K562 (cell line): Measurements from ENCODE around the gene HIPK2. TPM values are rescaled to one million over a fixed set of nuclear protein-coding genes. Genes with fewer than 3 reads are reported as not detected.

ENCODE experiments used
- ATAC-seq: fragments of 200-7000 bp; cut with Tn5 transposase; 3 replicates; pipeline ENCODE4 v1.9.1; 2020; ENCODE audit warnings: moderate library complexity
- BruUV-seq: library from RNA; stranded (reverse); fragments of 400-500 nt; replicated peaks from 2 replicates; lab custom pipeline; 2021; lab: Mats Ljungman, UMichigan
- CTCF ChIA-PET: fragments of 300-600 bp; formaldehyde crosslinking; extraction: SDS; loops from one replicate; lab custom pipeline; 2021; ENCODE audit warnings: low intra/inter-chr PET ratio; lab: Yijun Ruan, JAX
- POLR2A ChIA-PET: fragments of 300-600, 350-650 bp; sonication (Branson Sonifier 250); formaldehyde crosslinking; extraction: SDS; loops from one replicate; lab custom pipeline; 2021; ENCODE audit warnings: antibody characterized with exemption, inconsistent platforms; lab: Yijun Ruan, JAX
- DNase-seq, 4 experiments: peaks; one replicate each; pipeline versions ENCODE4 v3.0.0 to v3.0.0-alpha.2; 2011 to 2018; ENCODE audit warnings: low spot score in 3 of 4, mixed read lengths in 3 of 4; ENCODE audit errors: extremely low read depth in 1 of 4
- FAIRE-seq: peaks from 2 replicates; lab custom pipeline; 2011; peaks lifted over from hg19 to GRCh38; lab: Jason Lieb, UNC
- H2AFZ ChIP-seq: 2 replicates; pipeline ENCODE4 v1.6.0; 2011; ENCODE audit warnings: low read depth, low read length, control low read depth, inconsistent platforms
- H3K27ac ChIP-seq: fragments of 200-600 bp; 3 replicates; pipeline ENCODE4 v1.8.0; 2011; ENCODE audit warnings: low read depth, mild to moderate bottlenecking, control low read depth, inconsistent platforms, low read length, moderate library complexity, mixed read lengths; ENCODE audit errors: extremely low read depth
- H3K27me3 ChIP-seq, 2 experiments: fragments of 300-600 bp in 1 of 2; 2 replicates in 1 of 2; 3 replicates in 1 of 2; pipeline versions ENCODE4 v1.6.0 to v1.8.0; 2011; ENCODE audit warnings: inconsistent platforms in 2 of 2, low read length in 2 of 2, mild to moderate bottlenecking in 1 of 2, mixed read lengths in 1 of 2, moderate library complexity in 1 of 2; ENCODE audit not compliant: control insufficient read depth in 2 of 2, insufficient read depth in 2 of 2
- H3K36me3 ChIP-seq: fragments of 300-600 bp; 3 replicates; pipeline ENCODE4 v1.8.0; 2011; ENCODE audit warnings: mild to moderate bottlenecking, low read length, inconsistent platforms; ENCODE audit not compliant: control insufficient read depth, insufficient read depth
- H3K4me1 ChIP-seq, 2 experiments: fragments of 200-600 bp in 1 of 2; replicated peaks in 1 of 2; 2 replicates in 1 of 2; 3 replicates in 1 of 2; pipeline versions ENCODE4 v1.5.1 to v1.8.0; 2011; ENCODE audit warnings: inconsistent platforms in 2 of 2, low read length in 2 of 2, mild to moderate bottlenecking in 1 of 2, mixed read lengths in 1 of 2, moderate library complexity in 1 of 2; ENCODE audit not compliant: control insufficient read depth in 2 of 2, insufficient read depth in 2 of 2
- H3K4me2 ChIP-seq: 2 replicates; pipeline ENCODE4 v1.6.1; 2011; ENCODE audit warnings: low read length, control low read depth, inconsistent platforms, mixed read lengths; ENCODE audit not compliant: insufficient read depth
- H3K4me3 ChIP-seq: fragments of 200-600 bp; sonication (generic), shearing (Covaris generic); 2 replicates; pipeline ENCODE4 v1.5.1; 2016; ENCODE audit warnings: control low read depth, inconsistent platforms
- H3K79me2 ChIP-seq: fragments of 200-600 bp; 3 replicates; pipeline ENCODE4 v1.8.0; 2011; ENCODE audit warnings: low read length, inconsistent platforms; ENCODE audit not compliant: control insufficient read depth, insufficient read depth
- H3K9ac ChIP-seq, 2 experiments: 2 replicates each; pipeline versions ENCODE4 v1.6.0 to v1.6.1; 2011; ENCODE audit warnings: low read depth in 2 of 2, low read length in 2 of 2, control low read depth in 1 of 2, inconsistent platforms in 1 of 2, mild to moderate bottlenecking in 1 of 2, mixed read lengths in 1 of 2; ENCODE audit not compliant: insufficient read depth in 1 of 2
- H3K9me1 ChIP-seq: one replicate; pipeline ENCODE4 v1.6.0; 2011; ENCODE audit warnings: inconsistent platforms, mild to moderate bottlenecking, low read length, moderate library complexity; ENCODE audit not compliant: control insufficient read depth, insufficient read depth
- H3K9me3 ChIP-seq: replicated peaks from 2 replicates; pipeline ENCODE4 v1.5.1; 2011; ENCODE audit warnings: low read depth, low read length, inconsistent platforms; ENCODE audit not compliant: control insufficient read depth, insufficient read depth
- H4K20me1 ChIP-seq: replicated peaks from 2 replicates; pipeline ENCODE4 v1.6.1; 2011; ENCODE audit warnings: low read length, inconsistent platforms, mixed read lengths; ENCODE audit not compliant: control insufficient read depth, insufficient read depth
- AFF4 ChIP-seq: sonication (generic); formaldehyde crosslinking; IDR thresholded peaks from 2 replicates; pipeline ENCODE4 v1.8.0; 2023; ENCODE audit warnings: mild to moderate bottlenecking, missing genetic modification reagents
- DEAF1 ChIP-seq: fragments of 450-650 bp; formaldehyde crosslinking; IDR thresholded peaks from 2 replicates; pipeline ENCODE4 v1.4.0; 2020; ENCODE audit warnings: mild to moderate bottlenecking, moderate library complexity
- FOSL1 ChIP-seq: fragments of 200-800 bp; sonication (Bioruptor generic); conservative IDR thresholded peaks from 2 replicates; pipeline ENCODE4 v1.6.1; 2016; ENCODE audit warnings: missing genetic modification characterization, missing compliant biosample characterization
- HMBOX1 ChIP-seq: sonication (generic); IDR thresholded peaks from 2 replicates; pipeline ENCODE4 v1.6.1; 2016
- IRF1 ChIP-seq: sonication (generic); formaldehyde crosslinking; IDR thresholded peaks from 2 replicates; pipeline ENCODE4 v1.8.0; 2022; ENCODE audit warnings: missing genetic modification reagents, mild to moderate bottlenecking, borderline replicate concordance
- PHB ChIP-seq: fragments of 250-450 bp; sonication (Bioruptor Pico); IDR thresholded peaks from 2 replicates; pipeline ENCODE4 v1.5.0; 2021
- POLR2A ChIP-seq: fragments of 450-650 bp; conservative IDR thresholded peaks from 2 replicates; pipeline ENCODE4 v1.6.1; 2016
- RBM39 ChIP-seq: fragments of 200-400 bp; formaldehyde crosslinking; optimal IDR thresholded peaks from 2 replicates; pipeline ENCODE3; 2018; ENCODE audit warnings: low read depth, low read length
- TARDBP ChIP-seq: fragments of 450-650 bp; IDR thresholded peaks from 2 replicates; pipeline ENCODE4 v1.6.1; 2016
- TEAD1 ChIP-seq, 2 experiments: fragments of 450-650 bp in 1 of 2; sonication (generic) in 1 of 2; formaldehyde crosslinking; IDR thresholded peaks; 2 replicates each; pipeline versions ENCODE4 v1.4.0 to v1.8.0; 2020 to 2022; ENCODE audit warnings: mild to moderate bottlenecking in 2 of 2, missing genetic modification reagents in 1 of 2
- USF2 ChIP-seq: sonication (generic); formaldehyde crosslinking; IDR thresholded peaks from 2 replicates; pipeline ENCODE4 v1.5.0; 2020; ENCODE audit warnings: missing genetic modification reagents
- WGBS: fragments of 100-300 bp; shearing (Covaris generic); methylation state at CpG from one replicate; pipeline ENCODE4 v1.1.6; 2016; ENCODE audit warnings: low coverage, mixed read lengths; ENCODE audit not compliant: insufficient coverage; ENCODE audit errors: missing lambda C conversion rate; 5-methylcytosine and 5-hydroxymethylcytosine counted together
- in situ Hi-C: fragments of 300-500 bp; cut with MboI; formaldehyde crosslinking; loops from 4 replicates; pipeline ENCODE4 v1.15.0; 2018; ENCODE audit warnings: inconsistent platforms, mixed read lengths
- intact Hi-C: fragments of 100-400 bp; cut with micrococcal nuclease; formaldehyde crosslinking; loops from 2 replicates; pipeline ENCODE4 v1.14.2; 2022
- polyA plus RNA-seq, 8 experiments: library from polyadenylated mRNA; depleted of rRNA in 4 of 8; stranded (reverse) in 5 of 8; unstranded in 3 of 8; fragments of >200 nt; fragmentation: Nextera tagmentation in 2 of 8; fragmentation: Illumina TruSeq in 1 of 8; extraction: Ambion mirVana in 2 of 8; extraction: Trizol in 1 of 8; gene quantifications; 2 replicates each; pipeline versions ENCODE4 v1.2.1 to v1.2.3, GENCODE V29; 2011 to 2014; ENCODE audit warnings: inconsistent platforms in 1 of 8, missing spikeins in 1 of 8
- total RNA-seq, 7 experiments: library from RNA; depleted of rRNA in 6 of 7; stranded (reverse); fragments of >200 nt in 6 of 7; fragmentation: Illumina TruSeq in 2 of 7; extraction: Trizol in 2 of 7; gene quantifications; 2 replicates each; pipeline versions ENCODE4 v1.2.1 to v1.2.3, GENCODE V29; 2011 to 2021; ENCODE audit warnings: low replicate concordance in 1 of 7

HIPK2 gene
- total and polyA plus RNA-seq, 9 of the 15 experiments (the other 6 are each of a cell fraction or from before 2014, with no cell fraction given), result 0.69 to 19.8 (median 5.1) TPM

- TF ChIP-seq PHB (CRISPR knock-in tag) (no peak), FOSL1 (no peak), IRF1 (CRISPR knock-in tag) (no peak), DEAF1 (no peak)
These were observed 102.4 kb downstream of the HIPK2 start (continued) for GRCh38 chr7:139675127-139676125.

GRCh38 chr7:139674752-139675126, 103.1 kb downstream of the HIPK2 start:
- Histone ChIP-seq H3K9me1 (no peaks in the 10 kb centered on the region), H3K79me2 (no peaks in the 10 kb centered on the region), H3K9me3 (no peaks in the 10 kb centered on the region), H3K27me3 (no peaks in the 10 kb centered on the region), H3K4me3 (no peak overlapping the region), H3K4me2 (no peak overlapping the region), H2AFZ (no peak overlapping the region), H4K20me1 (no peaks in the 10 kb centered on the region), H3K9ac (no peak overlapping the region), H3K4me1 (no peaks in the 10 kb centered on the region), H3K36me3 (no peaks in the 10 kb centered on the region), H3K27ac (no peak overlapping the region)
- ChIA-PET POLR2A (interaction anchor here (0.7 to 1.3 kb wide), 3 partner anchors 15 to 32 kb away, joined by 3 read pairs; no protein-coding TSS in a partner anchor), CTCF (no interaction called here)
- ATAC-seq (no peak), FAIRE-seq (no peak), DNase-seq (no peak)
- intact Hi-C loops, result no loop called here
- no TSS peak for BruUV-seq
- WGBS, result 44% methylated on average over 8 of the region's 8 CpGs
- in situ Hi-C loops, result no loop called here
- TF ChIP-seq USF2 (CRISPR knock-in tag), result no peak
- TF ChIP-seq RBM39, result no peak
- TF ChIP-seq AFF4, result no peak
- TF ChIP-seq TEAD1 (CRISPR knock-in tag; IDR thresholded peaks at IDR 0.05), result no peak
- TF ChIP-seq POLR2A, result no peak
- TF ChIP-seq HMBOX1, result no peak
- TF ChIP-seq TARDBP, result no peak
